Peyer's patch (tissue), 4 donors: ENCODE data around the gene BICDL2.

Experiments used
- CTCF ChIP-seq, 6 experiments: fragments of 450-650 bp in 4 of 6; fragments of 200-600 bp in 2 of 6; sonication (generic) in 1 of 6; IDR thresholded peaks; one replicate each; pipeline ENCODE4 v1.5.1; 2017 to 2019; ENCODE audit warnings: antibody characterized with exemption in 6 of 6, mild to moderate bottlenecking in 3 of 6, moderate library complexity in 1 of 6
- POLR2A ChIP-seq, 2 donors: fragments of 450-650 bp; IDR thresholded peaks; one replicate each; pipeline ENCODE4 v1.5.1; 2017; ENCODE audit warnings: antibody characterized with exemption in 2 of 2, mild to moderate bottlenecking in 2 of 2, moderate library complexity in 2 of 2

- TF ChIP-seq CTCF (IDR thresholded peaks at IDR 0.05) (no peak), POLR2A (IDR thresholded peaks at IDR 0.05) (no peak)
Observed at GRCh38 chr16:3028716-3029319, 7.9 kb downstream of the BICDL2 start.
